SK-N-SH (cell line): ENCODE results near the gene PRRC2B.

Experiments used
- CTCF ChIP-seq: fragments of 200-600 bp; sonication (generic); IDR thresholded peaks from 2 replicates; pipeline ENCODE4 v1.6.1; 2017; ENCODE audit warnings: antibody characterized with exemption, mild to moderate bottlenecking, moderate library complexity
- EZH2phosphoT487 ChIP-seq: fragments of 200-600 bp; sonication (generic); IDR thresholded peaks from 2 replicates; pipeline ENCODE4 v1.6.1; 2017; ENCODE audit warnings: low read depth, mixed run types, mild to moderate bottlenecking, antibody characterized with exemption, moderate library complexity, borderline replicate concordance
- GABPA ChIP-seq: IDR thresholded peaks from 2 replicates; pipeline ENCODE4 v1.4.0; 2012; ENCODE audit warnings: low read depth, mild to moderate bottlenecking
- MXI1 ChIP-seq: IDR thresholded peaks from 2 replicates; pipeline ENCODE4 v1.6.1; 2012; ENCODE audit warnings: mild to moderate bottlenecking, low read depth, low read length, improper control_type of control experiment
- NFIC ChIP-seq: IDR thresholded peaks from 2 replicates; pipeline ENCODE4 v1.4.0; 2012; ENCODE audit warnings: borderline replicate concordance
- REST ChIP-seq: IDR thresholded peaks from 2 replicates; pipeline ENCODE4 v1.6.1; 2012; ENCODE audit warnings: mild to moderate bottlenecking, low read depth, low read length, moderate library complexity

GRCh38 chr9:131400627-131401026 lies 6.7 kb downstream of the PRRC2B start:
- TF ChIP-seq NFIC: no peak
- TF ChIP-seq CTCF: no peak
- no peak for TF ChIP-seq REST
- no peak for TF ChIP-seq EZH2phosphoT487
- TF ChIP-seq GABPA: no peak
- no peak for TF ChIP-seq MXI1
